K562 (cell line): ENCODE data around the gene SAMD10. TPM values are rescaled to one million over a fixed set of nuclear protein-coding genes. Genes with fewer than 3 reads are reported as not detected.

Experiments used
- BRD9 ChIP-seq: fragments of 450-650 bp; IDR thresholded peaks from 2 replicates; pipeline ENCODE4 v1.6.1; 2018; ENCODE audit warnings: low read depth; ENCODE audit not compliant: partially characterized antibody
- CREB3 ChIP-seq: fragments of 450-650 bp; conservative IDR thresholded peaks from 2 replicates; pipeline ENCODE4 v1.6.1; 2016; ENCODE audit warnings: missing genetic modification characterization, low read depth, mild to moderate bottlenecking, missing compliant biosample characterization, moderate library complexity
- E4F1 ChIP-seq: fragments of 250-450 bp; sonication (Bioruptor Pico); IDR thresholded peaks from 2 replicates; pipeline ENCODE4 v1.5.0; 2021; ENCODE audit warnings: mild to moderate bottlenecking, borderline replicate concordance
- FOXA1 ChIP-seq: fragments of 450-650 bp; IDR thresholded peaks from 2 replicates; pipeline ENCODE4 v1.6.1; 2016; ENCODE audit warnings: mild to moderate bottlenecking, borderline replicate concordance
- GTF2E2 ChIP-seq: fragments of 200-800 bp; sonication (Bioruptor generic); IDR thresholded peaks from 2 replicates; pipeline ENCODE4 v1.6.1; 2016; ENCODE audit warnings: missing genetic modification characterization, missing compliant biosample characterization
- KLF1 ChIP-seq: fragments of 450-650 bp; IDR thresholded peaks from 2 replicates; pipeline ENCODE4 v1.6.1; 2016; ENCODE audit warnings: missing genetic modification characterization, missing compliant biosample characterization
- POU5F1 ChIP-seq: fragments of 150-350 bp; IDR thresholded peaks from 2 replicates; pipeline ENCODE4 v1.6.1; 2014; ENCODE audit warnings: borderline replicate concordance, low read length, low read depth, mild to moderate bottlenecking; ENCODE audit not compliant: partially characterized antibody
- SMAD3 ChIP-seq: fragments of 450-650 bp; formaldehyde crosslinking; conservative IDR thresholded peaks from 2 replicates; pipeline ENCODE4 v1.4.0; 2020; ENCODE audit warnings: mild to moderate bottlenecking
- SMARCB1 ChIP-seq: IDR thresholded peaks from 2 replicates; pipeline ENCODE4 v1.6.1; 2011; ENCODE audit warnings: improper control_type of control experiment, low read depth; ENCODE audit not compliant: insufficient read length
- UBTF ChIP-seq, 2 experiments: IDR thresholded peaks; 2 replicates each; pipeline ENCODE4 v1.6.1; 2012; ENCODE audit warnings: improper control_type of control experiment in 2 of 2, low read depth in 2 of 2, low read length in 2 of 2, borderline replicate concordance in 1 of 2
- ZC3H8 ChIP-seq: fragments of 450-650 bp; IDR thresholded peaks from 2 replicates; pipeline ENCODE4 v1.6.1; 2017
- ZNF398 ChIP-seq: fragments of 250-450 bp; sonication (Bioruptor Pico); IDR thresholded peaks from 2 replicates; pipeline ENCODE4 v1.8.0; 2021; ENCODE audit warnings: moderate library complexity, mild to moderate bottlenecking, inconsistent platforms
- polyA plus RNA-seq, 8 experiments: library from polyadenylated mRNA; depleted of rRNA in 4 of 8; stranded (reverse) in 5 of 8; unstranded in 3 of 8; fragments of >200 nt; fragmentation: Nextera tagmentation in 2 of 8; fragmentation: Illumina TruSeq in 1 of 8; extraction: Ambion mirVana in 2 of 8; extraction: Trizol in 1 of 8; gene quantifications; 2 replicates each; pipeline versions ENCODE4 v1.2.1 to v1.2.3, GENCODE V29; 2011 to 2014; ENCODE audit warnings: inconsistent platforms in 1 of 8, missing spikeins in 1 of 8
- total RNA-seq, 7 experiments: library from RNA; depleted of rRNA in 6 of 7; stranded (reverse); fragments of >200 nt in 6 of 7; fragmentation: Illumina TruSeq in 2 of 7; extraction: Trizol in 2 of 7; gene quantifications; 2 replicates each; pipeline versions ENCODE4 v1.2.1 to v1.2.3, GENCODE V29; 2011 to 2021; ENCODE audit warnings: low replicate concordance in 1 of 7
- TF ChIP-seq, protein P1 (sequence below): fragments of 250-450 bp; sonication (Bioruptor Pico); IDR thresholded peaks from 2 replicates; pipeline ENCODE4 v1.5.1; 2021; ENCODE audit warnings: mild to moderate bottlenecking
- TF ChIP-seq, protein P2 (sequence below): fragments of 250-450 bp; sonication (Bioruptor Pico); IDR thresholded peaks from 2 replicates; pipeline ENCODE4 v1.5.0; 2021
- TF ChIP-seq, protein P3 (sequence below): sonication (generic); formaldehyde crosslinking; IDR thresholded peaks from 2 replicates; pipeline ENCODE4 v1.5.0; 2020; ENCODE audit warnings: missing genetic modification reagents

Gene SAMD10
- total and polyA plus RNA-seq, 9 of the 15 experiments (the other 6 are each of a cell fraction or from before 2014, with no cell fraction given), result 0.37 to 15.2 (median 4.8) TPM

DNA sequence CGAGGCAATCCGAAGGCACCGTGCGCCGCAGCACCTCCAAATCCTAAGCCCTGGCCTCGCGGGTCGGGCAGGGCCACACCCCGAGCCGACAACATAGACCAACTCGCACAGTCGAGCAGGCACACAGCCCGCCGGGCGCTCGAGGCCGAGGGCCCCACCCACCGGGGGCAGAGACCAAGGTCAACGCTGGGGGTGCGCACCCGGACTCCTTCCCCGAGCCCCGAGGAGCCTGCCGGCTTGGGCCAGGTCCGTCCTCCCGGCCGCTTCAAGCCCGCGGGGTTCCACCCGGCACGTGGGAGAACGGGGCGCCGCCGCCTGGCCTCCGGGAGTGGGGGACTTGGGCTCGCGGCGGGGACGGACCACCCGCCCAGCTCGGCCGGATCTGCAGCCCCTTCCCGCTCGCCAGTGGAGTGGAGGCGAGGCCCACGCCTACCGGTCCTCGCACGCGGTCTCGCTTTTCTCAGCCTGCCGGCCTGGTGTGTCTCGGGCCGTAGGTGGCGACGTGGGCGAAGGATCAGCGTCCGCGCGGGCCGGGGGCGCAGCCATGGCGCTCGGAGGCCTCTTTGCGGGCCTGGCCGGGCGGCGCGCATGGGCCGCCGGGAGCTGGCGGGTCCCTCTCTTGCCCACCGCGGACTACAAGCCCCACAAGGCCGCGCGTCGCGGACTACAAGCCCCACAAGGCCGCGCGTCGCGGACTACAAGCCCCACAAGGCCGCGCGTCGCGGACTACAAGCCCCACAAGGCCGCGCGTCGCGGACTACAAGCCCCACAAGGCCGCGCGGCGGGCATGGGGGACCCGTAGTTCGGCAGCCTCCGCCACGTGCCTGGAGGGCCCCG lies 23.4 kb downstream of the SAMD10 start, which contains the start of gene UCKL1 (continued):
- TF ChIP-seq UBTF (IDR thresholded peaks at IDR 0.05; ENCODE audit: borderline replicate concordance in 1 of 2, low read depth in 2 of 2, low read length in 2 of 2) (0 out of 4 replicates have a peak, but pooled peaks of 1 of the 2 experiments have one; percentile 22), KLF1 (tag) (no peak), BRD9 (no peak), ZNF398 (no peak), CREB3 (no peak; the same call in 1 of the 2 replicates), E4F1 (CRISPR knock-in tag) (no peak), ZC3H8 (no peak), GTF2E2 (tag) (peak; percentile 72; the same call in 1 of the 2 replicates), POU5F1 (peak; percentile 82), FOXA1 (no peak), SMAD3 (CRISPR knock-in tag) (no peak), SMARCB1 (no peak)
- TF ChIP-seq, protein P1, sequence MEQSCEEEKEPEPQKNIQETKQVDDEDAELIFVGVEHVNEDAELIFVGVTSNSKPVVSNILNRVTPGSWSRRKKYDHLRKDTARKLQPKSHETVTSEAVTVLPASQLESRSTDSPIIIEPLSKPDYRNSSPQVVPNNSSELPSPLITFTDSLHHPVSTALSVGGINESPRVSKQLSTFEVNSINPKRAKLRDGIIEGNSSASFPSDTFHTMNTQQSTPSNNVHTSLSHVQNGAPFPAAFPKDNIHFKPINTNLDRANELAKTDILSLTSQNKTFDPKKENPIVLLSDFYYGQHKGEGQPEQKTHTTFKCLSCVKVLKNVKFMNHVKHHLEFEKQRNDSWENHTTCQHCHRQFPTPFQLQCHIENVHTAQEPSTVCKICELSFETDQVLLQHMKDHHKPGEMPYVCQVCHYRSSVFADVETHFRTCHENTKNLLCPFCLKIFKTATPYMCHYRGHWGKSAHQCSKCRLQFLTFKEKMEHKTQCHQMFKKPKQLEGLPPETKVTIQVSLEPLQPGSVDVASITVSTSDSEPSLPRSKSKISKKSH (CRISPR knock-in tag), result no peak
- TF ChIP-seq, protein P2, sequence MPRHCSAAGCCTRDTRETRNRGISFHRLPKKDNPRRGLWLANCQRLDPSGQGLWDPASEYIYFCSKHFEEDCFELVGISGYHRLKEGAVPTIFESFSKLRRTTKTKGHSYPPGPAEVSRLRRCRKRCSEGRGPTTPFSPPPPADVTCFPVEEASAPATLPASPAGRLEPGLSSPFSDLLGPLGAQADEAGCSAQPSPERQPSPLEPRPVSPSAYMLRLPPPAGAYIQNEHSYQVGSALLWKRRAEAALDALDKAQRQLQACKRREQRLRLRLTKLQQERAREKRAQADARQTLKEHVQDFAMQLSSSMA, result no peak
- TF ChIP-seq, protein P3, sequence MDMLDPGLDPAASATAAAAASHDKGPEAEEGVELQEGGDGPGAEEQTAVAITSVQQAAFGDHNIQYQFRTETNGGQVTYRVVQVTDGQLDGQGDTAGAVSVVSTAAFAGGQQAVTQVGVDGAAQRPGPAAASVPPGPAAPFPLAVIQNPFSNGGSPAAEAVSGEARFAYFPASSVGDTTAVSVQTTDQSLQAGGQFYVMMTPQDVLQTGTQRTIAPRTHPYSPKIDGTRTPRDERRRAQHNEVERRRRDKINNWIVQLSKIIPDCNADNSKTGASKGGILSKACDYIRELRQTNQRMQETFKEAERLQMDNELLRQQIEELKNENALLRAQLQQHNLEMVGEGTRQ, result peak; percentile 89
